ENCODE measurements around the gene ZNF846.
"Not testable (repeated sequence)": the region's sequence is repeated elsewhere in the genome, so short reads cannot be mapped to it uniquely, and the experiment has no call there.

ZNF846 gene

GRCh38 chr19:9768175-9769112, at the start of gene ZNF846:
Gene ZNF846 (minus strand): TSS chr19:9768738. CDS start chr19:9764950, 3,788 bp downstream.
- DNase-seq (ENCODE audit: low spot score) = peak; percentile 91

GRCh38 chr19:9818175-9818733, 49.7 kb upstream of the ZNF846 start:
- no peak for DNase-seq (ENCODE audit: low spot score)

- no peak for DNase-seq (ENCODE audit: low spot score)
Measured at GRCh38 chr19:9811139-9811538, 42.6 kb upstream of the ZNF846 start.

- DNase-seq (ENCODE audit: low spot score) = peak; percentile 64
Measured at GRCh38 chr19:9808855-9809824, 40.6 kb upstream of the ZNF846 start.

GRCh38 chr19:9806803-9807202, 38.3 kb upstream of the ZNF846 start:
- no peak for DNase-seq (ENCODE audit: low spot score)

- DNase-seq (ENCODE audit: low spot score) = no peak
Measured at GRCh38 chr19:9801976-9802375, 33.4 kb upstream of the ZNF846 start.

- DNase-seq (ENCODE audit: low spot score) = no peak
Measured at GRCh38 chr19:9799162-9799561, 30.6 kb upstream of the ZNF846 start.

- no peak for DNase-seq (ENCODE audit: low spot score)
Measured at GRCh38 chr19:9797871-9798270, 29.3 kb upstream of the ZNF846 start.

- peak; percentile 89 for DNase-seq (ENCODE audit: low spot score)
Measured at GRCh38 chr19:9796113-9796773, 27.7 kb upstream of the ZNF846 start.

- peak; percentile 64 for DNase-seq (ENCODE audit: low spot score)
Measured at GRCh38 chr19:9793071-9793591, 24.6 kb upstream of the ZNF846 start.

- peak; percentile 98 for DNase-seq (ENCODE audit: low spot score)
Measured at GRCh38 chr19:9792206-9793070, 23.9 kb upstream of the ZNF846 start.

GRCh38 chr19:9791552-9792205, 23.1 kb upstream of the ZNF846 start:
- peak; percentile 97 for DNase-seq (ENCODE audit: low spot score)

GRCh38 chr19:9791073-9791367, 22.5 kb upstream of the ZNF846 start:
- not testable (repeated sequence) for DNase-seq (ENCODE audit: low spot score)

GRCh38 chr19:9789579-9789978, 21.0 kb upstream of the ZNF846 start:
- DNase-seq (ENCODE audit: low spot score) = not testable (repeated sequence)

- no peak for DNase-seq (ENCODE audit: low spot score)
Measured at GRCh38 chr19:9789066-9789465, 20.5 kb upstream of the ZNF846 start.

GRCh38 chr19:9788604-9789003, 20.1 kb upstream of the ZNF846 start:
- not testable (repeated sequence) for DNase-seq (ENCODE audit: low spot score)

- DNase-seq (ENCODE audit: low spot score) = no peak
Measured at GRCh38 chr19:9786819-9787218, 18.3 kb upstream of the ZNF846 start.

GRCh38 chr19:9786342-9786741, 17.8 kb upstream of the ZNF846 start:
- no peak for DNase-seq (ENCODE audit: low spot score)

- DNase-seq (ENCODE audit: low spot score) = peak; percentile 99
Measured at GRCh38 chr19:9785367-9786331, 17.1 kb upstream of the ZNF846 start.
